Cardiac atrium fibroblast (primary cell): ENCODE results near the gene HS1BP3. TPM values are rescaled to one million over a fixed set of nuclear protein-coding genes. Genes with fewer than 3 reads are reported as not detected.

Experiments
- total RNA-seq: library from RNA; depleted of rRNA; stranded (reverse); fragments of >200 nt; gene quantifications from 2 replicates; pipeline ENCODE4 v1.2.3, GENCODE V29; 2015

Gene HS1BP3, protein sequence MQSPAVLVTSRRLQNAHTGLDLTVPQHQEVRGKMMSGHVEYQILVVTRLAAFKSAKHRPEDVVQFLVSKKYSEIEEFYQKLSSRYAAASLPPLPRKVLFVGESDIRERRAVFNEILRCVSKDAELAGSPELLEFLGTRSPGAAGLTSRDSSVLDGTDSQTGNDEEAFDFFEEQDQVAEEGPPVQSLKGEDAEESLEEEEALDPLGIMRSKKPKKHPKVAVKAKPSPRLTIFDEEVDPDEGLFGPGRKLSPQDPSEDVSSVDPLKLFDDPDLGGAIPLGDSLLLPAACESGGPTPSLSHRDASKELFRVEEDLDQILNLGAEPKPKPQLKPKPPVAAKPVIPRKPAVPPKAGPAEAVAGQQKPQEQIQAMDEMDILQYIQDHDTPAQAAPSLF
- 20.4 and 23.8 TPM in 2 replicates for total RNA-seq

DNA sequence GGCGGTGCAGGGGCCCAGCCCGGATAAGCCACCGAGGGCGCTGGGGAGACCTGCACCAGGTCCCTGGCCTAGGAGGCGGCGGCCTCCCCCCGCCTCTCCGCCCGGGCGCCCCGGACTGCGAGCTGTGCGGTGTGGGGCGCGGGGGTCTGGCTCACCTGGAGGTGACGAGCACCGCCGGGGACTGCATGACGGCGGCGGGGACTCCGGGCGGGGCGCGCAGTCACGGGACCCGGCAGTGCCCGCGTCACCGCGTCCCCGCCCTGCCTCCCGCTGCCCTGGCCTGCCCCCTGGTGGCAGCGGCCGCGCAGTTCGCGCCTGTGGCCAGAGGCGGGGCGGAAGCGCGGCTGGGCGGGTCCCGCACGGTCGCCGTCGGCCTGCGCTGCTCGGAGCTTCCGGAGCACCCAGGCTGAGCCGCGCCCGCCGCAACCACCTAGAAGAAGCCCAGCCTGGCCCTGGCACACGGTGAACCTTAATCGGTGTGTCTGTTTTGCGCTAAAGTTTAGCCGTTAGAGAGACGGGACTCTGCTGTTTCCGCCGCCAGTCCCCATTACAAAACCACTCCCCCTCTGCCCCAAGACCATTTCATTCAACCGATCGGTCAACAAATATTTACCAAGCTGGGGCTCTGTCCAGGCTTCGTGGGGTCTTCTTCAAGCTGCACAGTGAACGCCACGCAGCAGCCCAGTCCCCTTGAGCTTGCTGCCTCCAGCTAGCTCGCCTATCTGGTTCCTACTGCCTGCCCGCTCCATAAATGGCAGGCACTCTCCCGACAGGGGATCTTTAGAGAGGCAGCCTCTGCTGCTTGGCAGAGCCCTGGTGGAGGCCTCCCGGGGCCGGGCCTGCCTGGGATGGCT lies at the start of gene HS1BP3:
Gene HS1BP3, minus strand, starts transcription at position 222 of the 854 bp plus-strand sequence. Its CDS starts 35 bp downstream, at position 187.

DNA sequence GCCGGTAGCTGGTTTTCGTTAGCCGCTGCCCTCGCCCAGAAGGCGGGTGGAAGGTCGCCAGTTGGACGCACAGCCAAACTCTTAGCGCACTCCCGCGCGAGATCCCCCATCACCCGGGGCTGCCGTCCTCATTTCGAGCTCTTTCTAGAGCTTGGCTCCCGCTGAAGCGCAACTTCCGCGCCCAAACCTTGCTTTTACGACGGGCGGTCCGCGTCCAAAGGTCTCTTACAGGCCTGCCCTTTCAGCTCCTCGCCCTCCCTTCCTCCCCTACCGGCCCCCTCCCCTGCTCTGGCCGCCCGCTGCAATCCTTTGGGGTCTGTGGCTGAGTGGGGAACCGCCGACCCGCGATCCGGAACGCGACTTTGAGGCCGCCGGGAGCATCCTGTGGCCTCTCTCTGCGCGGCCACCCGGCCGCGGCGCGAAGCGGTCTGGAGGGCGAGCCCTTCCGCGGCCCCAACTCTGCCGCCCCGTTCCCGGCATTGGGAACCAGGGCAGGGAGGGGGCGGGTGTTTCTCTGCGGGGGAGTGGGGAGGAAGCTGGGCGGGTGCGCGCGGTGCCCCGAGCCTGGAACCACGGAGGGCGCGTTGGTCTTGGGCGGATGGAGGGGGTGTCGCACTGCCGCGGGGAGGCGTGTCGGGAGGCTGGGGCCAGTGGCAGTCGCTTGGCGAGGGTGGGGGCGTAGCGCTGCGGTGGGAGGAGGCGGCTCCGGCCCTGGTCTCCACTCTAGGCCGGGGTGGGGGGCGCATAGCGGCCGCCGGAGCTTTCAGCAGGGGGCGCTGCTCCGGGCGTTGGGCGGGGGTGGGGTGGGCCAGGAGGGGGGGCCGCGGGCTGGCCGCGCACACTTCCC lies 15.6 kb upstream of the HS1BP3 start, which contains the start of gene GDF7:
Gene GDF7, plus strand, starts transcription at position 841 of the 847 bp plus-strand sequence. CDS start 96 bp downstream, outside the sequence.

Other genes with a start within 250 kb of the HS1BP3 start
- 188 and 500 TPM in 2 replicates for gene RHOB, start 204.0 kb downstream of the HS1BP3 start, total RNA-seq
- gene GDF7, start 16.0 kb upstream of the HS1BP3 start, total RNA-seq, result 0.16 and 0.36 TPM in 2 replicates
- 9.9 and 15.7 TPM in 2 replicates for gene LDAH, start 172.0 kb upstream of the HS1BP3 start, total RNA-seq